Cardiac muscle cell (in vitro differentiated cells and primary cell): ENCODE results near the gene SOST. TPM values are rescaled to one million over a fixed set of nuclear protein-coding genes. Genes with fewer than 3 reads are reported as not detected.

Experiments used
- DNase-seq, 2 donors: peaks; one replicate each; pipeline versions ENCODE4 v3.0.0 to v3.0.0-alpha.2; 2010 to 2017; ENCODE audit warnings: low read depth in 1 of 2, low spot score in 1 of 2
- H3K27ac ChIP-seq: fragments of 200-600 bp; sonication (generic); 2 replicates; pipeline ENCODE4 v1.5.1; 2016
- H3K27me3 ChIP-seq: fragments of 200-600 bp; sonication (generic); 2 replicates; pipeline ENCODE4 v1.6.0; 2016; ENCODE audit warnings: control low read depth
- H3K36me3 ChIP-seq: fragments of 200-600 bp; sonication (generic); 2 replicates; pipeline ENCODE4 v1.5.1; 2016; ENCODE audit warnings: control low read depth
- H3K4me1 ChIP-seq: fragments of 200-600 bp; sonication (generic); 2 replicates; pipeline ENCODE4 v1.8.1; 2017; ENCODE audit warnings: low read depth, mild to moderate bottlenecking, mixed run types
- H3K4me3 ChIP-seq: fragments of 200-600 bp; sonication (generic); 2 replicates; pipeline ENCODE4 v1.5.1; 2016; ENCODE audit warnings: mild to moderate bottlenecking
- H3K9me3 ChIP-seq: fragments of 200-600 bp; sonication (generic); 2 replicates; pipeline ENCODE4 v1.5.1; 2017; ENCODE audit warnings: low read depth, mild to moderate bottlenecking, control low read depth
- CTCF ChIP-seq: IDR thresholded peaks from 2 replicates; pipeline ENCODE4 v1.5.1; 2012; ENCODE audit warnings: low read depth, mild to moderate bottlenecking, low read length
- polyA plus RNA-seq: library from polyadenylated mRNA; unstranded; fragments of >200 nt; fragmentation: Nextera tagmentation; extraction: Ambion mirVana; gene quantifications from 2 replicates; pipeline ENCODE4 v1.2.1, GENCODE V29; 2016
- total RNA-seq: library from RNA; depleted of rRNA; stranded (reverse); fragments of >200 nt; gene quantifications from 2 replicates; pipeline ENCODE4 v1.2.3, GENCODE V29; 2016

The SOST gene
- total and polyA plus RNA-seq, 2 experiments from 2014 or later, result 0.10 to 3.2 TPM

- Histone ChIP-seq H3K27me3 (no peaks in the 10 kb centered on the region), H3K27ac (no peak overlapping the region), H3K4me3 (no peak overlapping the region), H3K9me3 (no peaks in the 10 kb centered on the region), H3K4me1 (no peaks in the 10 kb centered on the region), H3K36me3 (no peaks in the 10 kb centered on the region)
- no peak for TF ChIP-seq CTCF
- no peak for DNase-seq
Observed at GRCh38 chr17:43706235-43706634, 52.4 kb downstream of the SOST start.

Other genes starting within 250 kb of the SOST start
- 1.3 and 2.4 TPM in 2 replicates for gene ETV4, start 212.5 kb downstream of the SOST start, total RNA-seq
- gene ETV4, start 212.5 kb downstream of the SOST start, polyA plus RNA-seq, result 1.9 and 2.4 TPM in 2 replicates
- 0.07 and 1.0 TPM in 2 replicates for gene MEOX1, start 96.9 kb downstream of the SOST start, total RNA-seq
- gene MEOX1, start 96.9 kb downstream of the SOST start, polyA plus RNA-seq, result 0.32 TPM in 1 of 2 replicates, not detected in the other
- 66.2 and 71.4 TPM in 2 replicates for gene DUSP3, start 20.2 kb upstream of the SOST start, total RNA-seq
- 58.7 and 82.4 TPM in 2 replicates for gene DUSP3, start 20.2 kb upstream of the SOST start, polyA plus RNA-seq
- 0.04 TPM in 1 of 2 replicates, not detected in the other for gene CFAP97D1, start 21.6 kb upstream of the SOST start, total RNA-seq
- gene CFAP97D1, start 21.6 kb upstream of the SOST start, polyA plus RNA-seq, result not detected in 2 replicates
- gene MPP3, start 74.4 kb upstream of the SOST start, total RNA-seq, result 7.4 and 7.6 TPM in 2 replicates
- gene MPP3, start 74.4 kb upstream of the SOST start, polyA plus RNA-seq, result 5.3 and 14.6 TPM in 2 replicates
- not detected in 2 replicates for gene CD300LG, start 88.4 kb upstream of the SOST start, total RNA-seq
- gene CD300LG, start 88.4 kb upstream of the SOST start, polyA plus RNA-seq, result not detected in 2 replicates
- 25.0 and 25.4 TPM in 2 replicates for gene MPP2, start 148.7 kb upstream of the SOST start, total RNA-seq
- gene MPP2, start 148.7 kb upstream of the SOST start, polyA plus RNA-seq, result 17.2 and 23.4 TPM in 2 replicates
- gene PPY, start 183.7 kb upstream of the SOST start, total RNA-seq, result not detected in 2 replicates
- gene PPY, start 183.7 kb upstream of the SOST start, polyA plus RNA-seq, result not detected in 2 replicates
- not detected in 2 replicates for gene PYY, start 195.1 kb upstream of the SOST start, total RNA-seq
- gene PYY, start 195.1 kb upstream of the SOST start, polyA plus RNA-seq, result 0.77 TPM in 1 of 2 replicates, not detected in the other
- gene NAGS, start 245.8 kb upstream of the SOST start, total RNA-seq, result 4.2 and 6.1 TPM in 2 replicates
- gene NAGS, start 245.8 kb upstream of the SOST start, polyA plus RNA-seq, result 5.1 and 8.5 TPM in 2 replicates